Esophagus mucosa (tissue), 1 donor: ENCODE measurements around the gene RAB33B. TPM values are rescaled to one million over a fixed set of nuclear protein-coding genes. Genes with fewer than 3 reads are reported as not detected.
A peak's percentile ranks its signal among the peaks of the same experiment; 100 is the strongest.
"Not testable (repeated sequence)": the region's sequence is repeated elsewhere in the genome, so short reads cannot be mapped to it uniquely, and the experiment has no call there.

ENCODE experiments used
- ATAC-seq: fragments of 200-7000 bp; cut with Tn5 transposase; one replicate; pipeline ENCODE4 v1.9.1; 2020
- total RNA-seq: library from RNA; stranded (reverse); gene quantifications from one replicate; pipeline ENCODE4 v1.2.4, GENCODE V29; 2023
- donor health status: DM: yes; HTN: yes; CAD: no.

The RAB33B gene
- 4.0 TPM for total RNA-seq

DNA sequence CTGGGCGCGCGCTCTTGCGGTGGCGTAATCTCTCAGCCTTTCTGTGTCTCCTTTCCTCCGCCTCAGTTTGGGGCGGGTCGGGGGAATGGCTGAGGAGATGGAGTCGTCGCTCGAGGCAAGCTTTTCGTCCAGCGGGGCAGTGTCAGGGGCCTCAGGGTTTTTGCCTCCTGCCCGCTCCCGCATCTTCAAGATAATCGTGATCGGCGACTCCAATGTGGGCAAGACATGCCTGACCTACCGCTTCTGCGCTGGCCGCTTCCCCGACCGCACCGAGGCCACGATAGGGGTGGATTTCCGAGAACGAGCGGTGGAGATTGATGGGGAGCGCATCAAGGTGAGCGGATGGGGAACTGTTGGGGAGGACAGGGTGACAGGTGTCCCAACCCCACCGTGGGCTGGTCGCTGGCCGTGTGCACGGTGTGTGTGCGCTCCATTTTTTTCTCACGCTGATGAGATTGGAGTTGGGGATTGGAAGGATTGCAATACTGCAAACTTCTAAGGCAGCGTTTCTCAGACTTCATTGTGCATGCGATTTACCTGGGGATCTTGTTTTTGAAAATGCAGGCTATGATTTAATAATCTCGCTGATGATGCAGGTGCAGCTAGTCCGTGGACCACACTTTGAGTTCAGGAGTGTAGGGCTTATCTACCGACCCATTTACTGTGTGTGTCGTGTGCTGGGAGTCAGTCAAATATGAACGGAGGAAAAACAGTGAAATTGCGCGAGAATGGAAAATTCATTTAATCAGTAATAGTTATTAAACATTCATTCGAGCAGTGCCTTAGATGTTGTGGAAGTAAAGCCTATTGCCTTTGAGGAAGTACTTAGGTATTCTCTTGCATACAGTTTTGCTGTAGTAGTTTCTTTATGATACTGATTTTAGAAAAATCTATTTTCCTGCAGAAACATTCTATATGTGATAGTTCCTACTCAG is at the start of gene RAB33B:
Gene RAB33B (plus strand): TSS at position 11 of the 935 bp plus-strand sequence. CDS start 75 bp downstream, at position 86.
- ATAC-seq, result no peak

DNA sequence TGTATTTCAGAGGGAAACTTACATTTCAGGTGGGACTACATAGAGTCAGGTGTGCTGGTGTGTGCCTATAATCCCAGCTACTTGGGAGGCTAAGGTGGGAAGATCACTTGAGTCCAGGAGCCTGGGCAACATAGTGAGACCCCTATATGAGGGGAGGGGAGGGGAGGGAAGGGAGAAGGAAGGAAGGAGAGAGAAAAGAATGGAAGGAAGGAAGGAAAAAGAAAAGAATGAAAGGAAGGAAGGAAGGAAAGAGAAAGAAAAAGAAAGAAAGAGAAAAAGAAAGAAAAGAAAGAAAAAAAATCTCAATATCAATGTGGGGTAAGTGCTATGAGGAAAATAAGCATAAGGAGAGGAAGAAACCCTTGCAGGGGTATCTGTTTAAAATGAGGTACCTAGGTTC is 43.6 kb upstream of the RAB33B start:
- no peak for ATAC-seq

DNA sequence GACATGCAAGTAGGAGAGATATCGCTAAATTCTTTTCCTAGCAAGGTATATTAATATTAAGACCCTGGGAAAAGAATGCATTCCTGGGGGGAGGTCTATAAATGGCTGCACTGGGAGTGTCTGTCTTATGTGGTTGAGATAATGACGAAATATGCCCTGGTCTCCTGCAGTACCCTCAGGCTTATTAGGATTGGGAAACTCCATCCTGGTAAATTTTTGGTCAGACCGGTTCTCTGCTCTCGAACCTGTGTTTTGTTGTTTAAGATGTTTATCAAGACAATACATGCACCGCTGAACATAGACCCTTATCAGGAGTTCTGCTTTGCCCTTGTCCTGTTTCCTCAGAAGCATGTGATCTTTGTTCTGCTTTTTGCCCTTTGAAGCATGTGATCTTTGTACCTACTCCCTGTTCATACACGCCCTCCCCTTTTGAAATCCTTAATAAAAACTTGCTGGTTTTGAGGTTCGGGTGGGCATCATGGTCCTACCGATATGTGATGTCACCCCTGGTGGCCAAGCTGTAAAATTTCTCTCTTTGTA is 39.2 kb upstream of the RAB33B start:
- not testable (repeated sequence) for ATAC-seq

DNA sequence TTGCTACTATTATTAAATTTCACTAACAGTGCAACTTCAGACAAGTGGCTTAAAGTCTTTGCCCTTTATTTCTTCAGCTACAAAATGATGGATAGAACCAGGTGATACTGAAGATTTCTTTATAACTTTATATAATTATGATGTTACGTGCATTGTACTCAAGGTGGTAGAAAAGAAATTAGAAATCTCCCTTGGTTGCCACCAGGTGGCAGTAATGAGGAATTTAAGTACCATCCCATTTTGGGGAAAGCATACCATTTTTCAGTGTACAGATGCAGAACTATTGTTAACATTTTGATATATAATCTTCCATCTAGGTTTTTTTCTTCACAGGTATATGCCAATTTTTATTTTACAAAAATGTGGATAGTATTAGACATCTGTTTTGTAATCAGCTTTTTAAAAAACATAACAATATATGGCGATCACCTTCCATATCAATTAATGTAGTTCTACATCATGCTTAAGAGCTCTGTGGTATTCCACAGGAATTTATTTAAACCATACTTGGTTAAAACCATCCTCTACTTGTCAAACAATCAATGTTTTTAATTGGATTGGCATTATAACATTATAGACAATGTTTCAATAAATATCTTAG is 37.7 kb upstream of the RAB33B start:
- no peak for ATAC-seq

DNA sequence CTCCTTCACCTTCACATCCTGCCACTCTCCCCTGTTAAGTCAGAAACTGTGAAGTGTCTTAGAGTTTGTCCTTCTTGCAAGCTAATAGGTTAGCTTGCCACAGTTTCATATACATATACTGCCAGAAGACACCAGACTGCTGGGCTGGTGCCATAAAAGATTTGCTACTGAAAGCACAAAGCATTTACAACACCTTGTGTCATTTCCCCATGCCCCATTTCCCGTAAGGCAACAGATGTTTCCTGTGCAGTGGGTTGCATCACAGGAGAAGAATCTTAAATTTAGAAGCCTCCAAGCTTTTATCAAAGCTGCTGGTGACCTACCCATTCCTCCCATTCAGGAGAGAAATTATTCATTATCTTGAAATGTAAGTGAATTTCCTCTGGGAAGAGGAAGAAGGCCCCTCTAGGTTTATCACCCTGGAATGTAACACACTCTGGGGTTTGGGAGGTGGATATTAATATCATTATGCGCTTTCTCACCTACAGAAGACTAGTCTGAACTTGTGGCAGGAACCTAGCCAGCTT is 34.5 kb upstream of the RAB33B start:
- ATAC-seq, result peak; percentile 91

DNA sequence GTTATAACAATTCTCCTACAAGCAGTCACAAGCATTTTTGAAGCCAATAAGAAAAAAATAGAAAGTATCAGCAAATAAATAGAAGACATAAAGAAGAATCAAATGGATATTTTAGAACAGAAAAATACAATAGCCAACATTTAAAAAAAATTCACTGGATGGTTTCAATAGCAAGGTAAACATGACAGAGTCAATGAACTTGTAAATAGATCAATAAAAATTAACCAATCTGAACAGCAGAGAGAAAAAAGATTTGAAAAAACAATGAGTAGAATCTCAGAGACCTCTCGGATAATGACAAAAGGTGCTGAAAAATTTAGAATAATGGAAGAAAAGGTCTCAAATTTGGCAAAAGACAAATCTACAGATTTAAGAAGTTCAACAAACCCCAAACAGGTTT is 33.3 kb upstream of the RAB33B start:
- no peak for ATAC-seq

DNA sequence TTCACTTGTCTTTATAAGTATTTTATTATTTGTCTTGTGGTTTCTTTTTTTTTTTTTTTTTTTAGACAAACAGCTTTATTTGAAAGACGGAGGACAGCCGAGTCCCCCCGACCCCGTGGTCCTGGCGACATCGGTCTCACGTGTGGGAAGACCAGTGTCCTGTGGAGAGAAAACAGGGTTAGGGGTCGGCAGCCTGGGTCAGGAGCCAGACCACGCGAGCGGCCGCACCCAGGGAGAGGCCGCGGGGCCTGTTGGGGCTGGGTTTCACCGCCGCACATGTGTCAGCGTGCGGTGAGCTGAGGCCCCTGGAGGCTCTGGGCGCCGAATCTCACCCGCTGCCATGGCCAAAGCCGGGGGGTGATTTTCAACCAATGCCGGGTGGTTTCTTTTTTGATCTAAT is 17.8 kb upstream of the RAB33B start:
- ATAC-seq, result no peak

DNA sequence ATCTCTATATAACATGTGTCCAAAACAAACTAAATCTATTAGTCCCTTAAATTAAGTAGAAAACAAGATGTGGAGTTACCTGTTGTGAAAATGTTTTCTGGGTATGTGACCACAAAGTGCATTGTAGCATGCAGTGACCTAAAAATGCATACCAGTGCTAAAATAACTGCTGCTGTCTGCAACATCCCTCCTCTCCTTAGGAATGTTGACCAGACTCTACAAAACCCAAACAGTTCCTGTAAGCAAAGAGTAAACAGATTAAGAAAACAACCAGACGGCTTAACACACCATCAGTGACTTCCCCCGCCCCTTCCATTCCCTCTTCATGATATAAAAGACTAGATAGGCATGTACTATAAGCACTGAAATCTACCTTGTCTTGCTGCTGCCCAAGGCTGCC is 15.8 kb upstream of the RAB33B start:
- no peak for ATAC-seq

DNA sequence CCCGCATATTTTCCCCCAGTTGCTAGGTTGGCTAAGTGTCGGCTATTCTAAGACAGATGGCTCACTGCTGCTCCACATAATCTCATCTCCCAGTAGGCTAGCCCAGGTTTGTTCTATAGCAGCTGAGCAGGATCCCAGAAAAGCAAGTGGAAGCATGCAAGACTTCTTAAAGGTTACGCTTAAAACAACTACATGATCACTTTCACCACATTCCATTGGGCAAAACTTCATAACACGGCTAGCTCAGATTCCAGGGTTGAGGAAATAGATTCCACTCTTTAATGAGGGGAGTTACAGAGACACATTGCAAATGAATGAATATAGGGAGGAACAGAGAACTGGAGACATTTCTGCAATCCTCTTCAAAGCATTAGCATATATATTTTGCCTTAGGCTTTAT is 12.9 kb upstream of the RAB33B start:
- ATAC-seq, result peak; percentile 82

DNA sequence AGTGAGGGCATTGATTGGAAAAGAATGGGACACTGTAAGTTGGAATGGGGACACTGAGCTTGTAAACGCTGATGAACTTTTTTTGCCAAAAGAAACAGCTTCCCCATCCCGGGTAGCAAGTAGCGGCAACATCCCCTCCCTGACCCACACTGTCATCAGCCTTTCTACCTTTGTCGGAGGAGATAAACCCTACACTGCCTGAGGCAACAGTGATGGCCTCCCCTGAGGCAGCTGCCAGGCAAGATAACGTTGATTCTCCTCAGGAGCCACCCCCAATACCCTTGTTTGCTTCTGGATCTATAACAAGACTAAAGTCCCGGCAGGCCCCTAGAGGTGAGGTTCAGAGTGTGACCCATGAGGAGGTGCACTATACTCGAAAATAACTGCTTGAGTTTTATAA is 10.3 kb upstream of the RAB33B start:
- no peak for ATAC-seq

DNA sequence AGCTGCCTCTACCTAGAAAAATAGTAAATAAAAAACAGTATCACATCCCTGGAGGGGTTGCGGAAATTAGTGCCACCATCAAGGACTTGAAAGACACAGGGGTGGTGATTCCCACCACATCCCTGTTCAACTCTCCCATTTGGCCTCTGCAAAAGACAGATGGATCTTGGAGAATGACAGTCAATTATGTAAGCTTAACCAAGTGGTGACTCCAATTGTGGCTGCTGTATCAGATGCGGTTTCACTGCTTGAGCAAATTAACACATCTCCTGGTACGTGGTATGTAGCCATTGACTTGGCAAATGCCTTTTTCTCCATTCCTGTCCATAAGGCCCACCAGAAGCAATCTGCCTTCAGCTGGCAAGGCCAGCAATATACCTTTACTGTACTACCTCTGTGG is 9.0 kb upstream of the RAB33B start:
- not testable (repeated sequence) for ATAC-seq

DNA sequence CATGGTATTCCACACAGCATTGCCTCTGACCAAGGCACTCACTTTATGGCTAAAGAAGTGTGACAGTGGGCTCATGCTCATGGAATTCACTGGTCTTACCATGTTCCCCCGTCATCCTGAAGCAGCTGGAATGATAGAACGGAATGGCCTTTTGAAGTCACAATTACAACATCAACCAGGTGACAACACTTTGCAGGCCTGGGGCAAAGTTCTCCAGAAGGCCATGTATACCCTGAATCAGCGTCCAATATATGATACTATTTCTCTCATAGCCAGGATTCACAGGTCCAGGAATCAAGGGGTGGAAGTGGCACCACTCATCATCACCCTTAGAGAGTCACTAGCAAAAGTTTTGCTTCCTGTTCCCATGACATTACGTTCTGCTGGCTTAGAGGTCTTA is 6.8 kb upstream of the RAB33B start:
- not testable (repeated sequence) for ATAC-seq

DNA sequence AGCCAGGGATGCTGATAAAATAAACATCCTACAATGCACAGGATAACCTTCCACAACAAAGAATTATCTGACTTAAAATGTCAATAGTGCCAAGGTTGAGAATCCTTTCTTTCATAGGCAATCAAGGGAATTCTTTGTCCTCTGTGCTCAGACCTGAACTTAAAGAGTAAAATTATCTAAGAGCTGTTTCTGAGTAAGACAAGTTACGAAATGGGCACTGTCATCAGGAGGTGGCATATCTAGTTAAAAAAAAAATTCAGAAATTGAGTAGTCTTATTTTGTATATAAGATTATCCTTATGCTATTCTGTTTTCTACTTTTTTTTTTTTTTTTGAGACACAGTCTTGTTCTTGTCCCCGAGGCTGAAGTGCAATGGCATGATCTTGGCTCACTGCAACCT is 3.3 kb upstream of the RAB33B start:
- no peak for ATAC-seq

DNA sequence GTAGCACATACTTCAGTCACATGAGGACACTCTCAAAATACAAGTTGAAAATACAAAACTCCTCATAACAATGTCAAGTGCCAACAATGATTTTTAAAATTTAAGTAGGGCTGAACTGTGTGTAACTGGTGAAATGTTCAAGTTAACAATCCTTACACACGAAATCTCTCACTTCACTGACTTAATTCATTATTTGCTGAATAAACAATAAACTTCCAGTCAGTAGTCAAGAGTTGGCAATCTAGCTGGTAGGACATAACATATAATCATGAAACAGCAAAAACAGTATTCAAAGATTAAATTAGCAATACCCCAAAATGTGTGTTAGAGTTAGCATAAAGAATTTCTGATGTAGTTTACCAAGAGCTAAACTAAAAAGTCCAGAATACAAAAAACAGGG is 1.9 kb upstream of the RAB33B start:
- ATAC-seq, result no peak

DNA sequence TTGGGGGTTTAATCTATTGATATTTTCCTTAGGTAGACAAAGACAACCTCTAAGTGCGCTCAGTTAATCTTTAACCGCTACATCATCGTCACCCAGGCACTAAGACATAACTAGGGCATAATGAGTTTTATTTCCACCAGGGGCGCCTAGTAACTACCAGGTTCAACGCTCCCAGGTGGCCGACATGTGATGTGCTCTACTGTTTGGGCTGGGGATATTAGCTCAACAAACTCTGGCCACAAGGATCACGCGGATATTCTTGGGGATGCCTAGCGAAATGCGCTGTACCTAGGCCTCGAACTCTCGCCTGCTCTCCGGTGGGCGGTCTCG is 915 bp upstream of the RAB33B start:
- peak; percentile 45 for ATAC-seq

DNA sequence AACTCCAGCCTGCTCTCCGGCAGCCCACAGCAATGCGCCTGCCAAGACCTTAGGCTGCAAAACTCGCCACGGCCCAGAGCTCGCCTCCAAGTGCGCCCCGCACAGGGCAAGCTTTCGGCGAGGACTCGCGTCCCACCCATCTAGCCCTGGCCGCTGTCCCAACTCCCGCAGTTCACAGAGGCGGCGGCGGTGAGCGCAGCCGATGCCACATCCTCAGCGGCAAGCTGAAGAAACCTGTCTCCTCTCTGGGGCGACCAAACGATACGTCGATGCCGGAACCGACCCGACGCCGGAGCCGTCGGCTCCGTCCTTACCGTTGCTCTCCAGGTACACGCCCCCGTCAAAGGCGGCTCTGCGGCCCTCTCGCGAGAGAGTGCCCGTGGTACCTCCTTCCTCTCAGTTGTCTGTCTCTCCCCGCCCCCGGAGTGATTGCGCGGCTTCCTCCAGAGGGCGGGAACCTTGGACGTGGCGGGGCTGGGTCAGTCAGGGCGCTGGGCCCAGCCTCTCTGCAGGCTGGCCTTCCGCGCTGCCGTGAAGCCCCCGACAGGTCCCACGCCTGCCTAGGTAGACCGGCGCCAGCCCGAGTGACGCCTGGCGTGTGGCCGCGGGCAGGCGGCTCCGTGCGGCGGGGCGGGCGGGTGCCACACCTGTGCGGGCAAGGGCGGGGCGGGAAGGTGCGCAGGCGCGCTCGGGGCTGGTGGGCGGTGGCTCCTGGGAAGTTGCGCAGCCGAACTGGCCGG is 380 bp upstream of the RAB33B start:
- ATAC-seq, result peak; percentile 98

DNA sequence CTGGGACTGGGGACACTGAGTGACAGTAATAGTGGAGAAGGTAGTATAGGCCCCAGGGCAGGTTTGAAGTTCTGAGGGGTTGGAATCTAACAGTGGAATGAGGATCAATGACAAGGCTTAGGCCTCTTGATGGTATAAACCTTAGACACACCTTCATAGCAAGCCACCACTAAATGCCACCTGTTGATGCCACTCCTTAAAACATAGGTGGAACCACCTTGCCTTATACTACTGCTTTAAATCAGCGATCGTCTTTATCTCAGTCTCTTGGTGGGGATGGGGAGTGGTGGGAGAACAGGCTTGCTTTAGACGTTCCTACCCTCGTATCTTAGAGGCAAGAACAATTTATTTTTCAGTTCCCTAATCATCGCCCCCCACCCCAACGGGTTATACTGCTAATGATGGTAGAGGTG is 1.2 kb downstream of the RAB33B start:
- no peak for ATAC-seq

DNA sequence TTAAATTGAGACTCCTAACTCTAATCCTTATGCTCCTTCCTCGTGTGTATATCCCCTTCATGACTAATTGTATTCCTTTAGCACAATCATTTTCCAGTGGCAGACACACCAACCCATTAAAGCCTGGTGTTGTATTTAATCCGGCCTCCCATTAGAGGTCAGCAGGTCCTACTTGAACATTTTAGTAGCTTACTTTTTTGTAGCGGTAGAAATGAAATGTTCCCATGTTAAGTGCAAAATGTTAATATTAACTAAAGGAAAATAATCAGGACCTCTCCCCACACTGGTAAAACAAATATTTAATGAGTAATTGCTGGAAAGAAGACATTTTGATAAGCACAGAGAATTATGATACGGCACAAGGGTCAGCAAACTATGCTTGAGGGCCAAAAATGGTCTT is 3.4 kb downstream of the RAB33B start:
- no peak for ATAC-seq

DNA sequence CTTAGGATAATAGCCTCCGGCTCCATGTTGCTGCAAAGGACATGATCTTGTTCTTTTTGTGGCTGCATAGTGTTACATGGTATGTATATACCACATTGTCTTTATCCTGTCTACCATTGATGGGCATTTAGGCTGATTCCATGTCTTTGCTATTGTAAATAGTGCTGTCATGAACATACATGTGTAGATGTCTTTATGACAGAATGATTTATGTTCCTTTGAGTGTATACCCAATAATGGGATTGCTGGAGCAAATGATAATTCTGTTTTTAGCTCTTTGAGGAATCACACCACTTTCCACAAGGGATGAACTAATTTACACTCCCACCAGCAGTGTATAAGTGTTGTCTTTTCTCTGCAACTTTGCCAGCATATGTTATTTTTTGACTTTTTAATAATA is 4.6 kb downstream of the RAB33B start:
- no peak for ATAC-seq

DNA sequence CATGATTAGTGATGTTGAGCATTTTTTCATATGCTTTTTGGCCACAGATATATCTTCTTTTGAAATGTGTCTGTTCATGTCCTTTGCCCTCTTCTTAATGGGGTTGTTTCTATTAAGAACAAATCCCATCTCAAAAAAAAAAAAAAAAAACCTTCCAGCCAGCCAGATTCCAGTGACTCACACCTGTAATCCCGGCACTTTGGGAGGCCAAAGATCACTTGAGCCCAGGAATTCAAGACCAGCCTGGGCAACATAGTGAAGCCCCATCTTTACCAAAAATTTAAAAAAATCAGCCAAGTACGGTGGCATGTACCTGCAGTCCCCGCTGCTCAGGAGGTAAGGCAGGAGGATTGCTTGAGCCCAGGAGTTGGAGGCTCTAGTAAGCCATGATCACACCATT is 5.1 kb downstream of the RAB33B start:
- ATAC-seq, result no peak

DNA sequence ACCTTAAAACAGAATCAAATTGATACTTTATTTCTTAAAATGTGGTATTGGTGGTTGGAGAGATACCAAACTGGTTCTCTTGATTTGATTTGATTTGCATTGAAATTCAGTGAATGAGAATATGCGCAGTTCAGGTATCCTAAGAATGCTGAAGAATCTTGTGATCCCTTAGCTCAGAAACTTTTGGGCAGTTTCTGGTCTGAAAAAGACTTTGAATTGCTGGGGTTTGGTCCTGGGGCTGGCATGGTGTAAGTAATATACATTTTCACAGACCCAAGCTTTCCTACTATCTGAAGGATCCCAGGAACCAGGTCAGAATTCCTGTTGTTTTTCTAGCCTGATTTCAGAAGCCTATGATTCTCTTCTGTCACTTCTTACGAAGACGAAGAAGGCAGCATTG is 6.6 kb downstream of the RAB33B start:
- no peak for ATAC-seq

DNA sequence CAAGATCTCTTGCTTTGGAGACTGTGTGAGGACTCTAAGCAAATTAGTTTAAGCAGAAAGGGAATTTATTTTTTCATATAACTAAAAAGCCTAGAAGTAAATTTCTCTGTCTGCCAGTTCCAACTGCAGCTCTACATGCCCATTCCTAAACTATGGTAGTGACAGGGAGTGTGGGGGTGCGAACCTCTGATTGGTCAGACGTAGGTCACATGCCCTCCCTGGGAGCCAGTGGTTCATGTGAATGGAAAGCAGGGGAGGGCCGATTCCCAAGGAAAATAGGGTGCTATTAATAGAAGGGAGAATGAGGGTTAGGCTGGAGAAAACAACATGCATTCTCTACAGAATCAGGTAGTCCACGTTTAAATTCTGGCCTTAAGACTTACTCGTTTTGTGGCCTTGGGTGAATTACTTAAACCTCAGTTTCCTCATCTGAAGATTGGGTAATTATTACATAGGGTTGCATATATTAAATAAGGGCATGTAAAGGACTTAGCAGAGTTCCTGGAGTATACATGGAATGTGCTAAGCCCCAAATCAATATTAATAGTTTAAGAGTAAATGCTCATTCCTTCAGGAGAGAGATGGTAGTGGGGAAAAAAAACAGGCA is 7.2 kb downstream of the RAB33B start:
- ATAC-seq, result no peak

DNA sequence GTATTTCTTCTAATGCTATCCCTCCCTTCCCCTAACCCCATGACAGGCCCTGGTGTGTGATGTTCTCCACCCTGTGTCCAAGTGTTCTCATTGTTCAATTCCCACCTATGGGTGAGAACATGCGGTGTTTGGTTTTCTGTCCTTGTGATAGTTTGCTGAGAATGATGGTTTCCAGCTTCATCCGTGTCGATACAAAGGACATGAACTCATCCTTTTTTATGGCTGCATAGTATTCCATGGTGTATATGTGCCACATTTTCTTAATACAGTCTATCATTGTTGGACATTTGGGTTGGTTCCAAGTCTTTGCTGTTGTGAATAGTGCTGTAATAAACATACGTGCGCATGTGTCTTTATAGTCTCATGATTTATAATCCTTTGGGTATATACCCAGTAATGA is 10.6 kb downstream of the RAB33B start:
- ATAC-seq, result not testable (repeated sequence)
